GM12875 (cell line): ENCODE data around the gene POFUT2.

ENCODE experiments used
- H3K4me3 ChIP-seq: one replicate; pipeline ENCODE4 v1.5.1; 2011; ENCODE audit warnings: low read depth, low read length, control low read depth
- TF ChIP-seq, protein P1 (sequence below): IDR thresholded peaks from 2 replicates; pipeline ENCODE4 v1.5.1; 2011; ENCODE audit warnings: low read depth, mild to moderate bottlenecking, control low read depth, inconsistent platforms, low read length, moderate library complexity, borderline replicate concordance; ENCODE audit not compliant: insufficient read depth

The POFUT2 gene

DNA sequence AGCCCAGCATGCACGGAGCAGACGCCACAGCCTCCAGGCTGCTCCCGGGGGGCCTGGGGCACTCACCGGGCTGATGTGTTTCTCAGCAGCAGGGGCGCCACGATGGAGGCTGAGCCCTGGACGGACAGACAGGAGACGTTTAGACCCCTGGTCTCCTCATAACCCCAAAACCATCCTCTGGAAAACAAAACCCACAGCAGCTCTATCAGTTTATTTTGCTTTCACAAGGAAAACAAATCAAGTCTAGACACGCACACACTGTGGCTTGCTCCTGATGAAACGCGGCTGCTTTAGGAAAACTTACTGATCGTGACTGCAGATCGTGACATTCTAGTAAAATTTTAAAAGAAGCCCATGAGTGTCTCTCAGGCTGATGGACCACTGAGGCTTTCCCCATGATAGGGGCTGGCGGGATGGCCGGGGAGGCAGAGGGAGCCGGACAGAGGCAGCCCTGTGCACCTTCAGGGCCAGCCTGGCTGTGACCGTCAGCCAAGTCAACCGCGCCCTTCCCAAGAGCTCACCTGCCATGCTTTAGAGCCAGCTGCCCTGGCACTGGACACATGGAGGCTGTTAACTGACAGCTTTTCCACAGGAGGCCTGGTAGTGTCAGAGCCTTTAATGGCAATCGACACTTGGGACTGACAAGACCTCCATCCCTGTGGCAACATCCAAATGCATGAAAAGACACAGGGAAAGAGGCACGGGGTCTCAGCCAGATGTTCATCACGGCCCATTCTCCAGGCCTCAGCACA is 5.2 kb downstream of the POFUT2 start:
- no peak overlapping the region for H3K4me3 ChIP-seq
- TF ChIP-seq, protein P1, sequence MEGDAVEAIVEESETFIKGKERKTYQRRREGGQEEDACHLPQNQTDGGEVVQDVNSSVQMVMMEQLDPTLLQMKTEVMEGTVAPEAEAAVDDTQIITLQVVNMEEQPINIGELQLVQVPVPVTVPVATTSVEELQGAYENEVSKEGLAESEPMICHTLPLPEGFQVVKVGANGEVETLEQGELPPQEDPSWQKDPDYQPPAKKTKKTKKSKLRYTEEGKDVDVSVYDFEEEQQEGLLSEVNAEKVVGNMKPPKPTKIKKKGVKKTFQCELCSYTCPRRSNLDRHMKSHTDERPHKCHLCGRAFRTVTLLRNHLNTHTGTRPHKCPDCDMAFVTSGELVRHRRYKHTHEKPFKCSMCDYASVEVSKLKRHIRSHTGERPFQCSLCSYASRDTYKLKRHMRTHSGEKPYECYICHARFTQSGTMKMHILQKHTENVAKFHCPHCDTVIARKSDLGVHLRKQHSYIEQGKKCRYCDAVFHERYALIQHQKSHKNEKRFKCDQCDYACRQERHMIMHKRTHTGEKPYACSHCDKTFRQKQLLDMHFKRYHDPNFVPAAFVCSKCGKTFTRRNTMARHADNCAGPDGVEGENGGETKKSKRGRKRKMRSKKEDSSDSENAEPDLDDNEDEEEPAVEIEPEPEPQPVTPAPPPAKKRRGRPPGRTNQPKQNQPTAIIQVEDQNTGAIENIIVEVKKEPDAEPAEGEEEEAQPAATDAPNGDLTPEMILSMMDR, result no peak

DNA sequence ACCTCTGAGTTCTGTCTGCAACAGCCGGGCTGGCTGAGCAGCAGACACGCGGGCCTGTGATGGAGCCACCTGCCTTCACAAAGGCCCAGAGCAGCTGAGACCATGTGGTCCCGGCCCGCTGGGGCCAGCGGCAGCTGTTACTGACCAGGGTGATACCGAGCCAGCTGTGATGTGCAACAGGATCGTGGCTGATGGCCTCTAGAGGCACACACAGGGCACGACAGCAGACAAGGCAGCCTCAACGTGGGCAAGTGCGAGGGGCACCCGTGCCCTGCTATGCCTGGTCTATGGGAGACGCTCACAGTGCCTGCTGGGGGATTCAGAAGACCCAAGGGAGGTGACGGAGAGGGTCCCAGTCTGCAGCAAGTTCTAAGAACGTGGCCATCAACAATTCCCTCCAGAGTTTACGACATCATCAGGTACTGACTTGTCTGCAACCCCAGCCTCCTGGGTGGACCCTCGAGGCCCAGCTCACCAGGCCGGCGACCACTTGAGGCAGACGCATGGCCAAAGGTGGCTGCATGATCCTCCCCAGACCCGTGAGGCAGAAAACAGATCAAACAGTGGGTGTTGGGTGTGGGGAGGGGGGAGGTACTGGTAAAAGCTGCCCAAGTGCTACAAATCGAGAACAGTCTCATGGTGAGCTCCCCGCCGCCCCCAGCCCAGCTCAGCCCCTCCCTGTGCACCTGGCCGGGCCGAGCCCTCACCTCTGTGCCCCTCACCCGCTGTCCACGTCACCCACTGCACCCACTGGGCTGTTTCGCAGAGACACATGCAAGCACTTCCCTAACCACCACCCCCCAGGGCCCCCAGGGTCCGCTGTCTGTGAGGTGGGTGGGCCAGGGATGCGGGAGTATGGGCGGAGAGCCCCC is 6.0 kb downstream of the POFUT2 start:
- no peak overlapping the region for H3K4me3 ChIP-seq
- TF ChIP-seq, protein P1, result no peak

DNA sequence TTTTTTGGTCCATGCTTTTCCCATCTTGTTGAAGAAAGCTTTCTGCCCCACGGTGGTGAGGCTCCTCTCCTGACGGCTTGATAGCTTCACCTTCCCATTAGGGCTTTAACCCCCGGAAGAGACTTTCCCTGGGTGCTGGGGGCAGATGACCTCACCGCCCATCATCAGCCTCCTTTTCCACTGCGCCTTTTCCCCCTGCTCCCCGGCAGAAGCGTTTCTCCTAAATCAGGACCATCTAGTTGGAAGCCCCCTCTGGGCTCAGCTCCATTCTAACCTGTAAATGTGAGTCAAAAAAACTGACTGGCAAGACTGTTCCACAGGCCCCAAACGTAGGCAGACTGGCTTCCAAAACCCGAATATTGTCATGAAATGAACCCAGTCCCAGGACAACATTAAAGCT is 6.7 kb downstream of the POFUT2 start:
- TF ChIP-seq, protein P1, result no peak
- no peak overlapping the region for H3K4me3 ChIP-seq

DNA sequence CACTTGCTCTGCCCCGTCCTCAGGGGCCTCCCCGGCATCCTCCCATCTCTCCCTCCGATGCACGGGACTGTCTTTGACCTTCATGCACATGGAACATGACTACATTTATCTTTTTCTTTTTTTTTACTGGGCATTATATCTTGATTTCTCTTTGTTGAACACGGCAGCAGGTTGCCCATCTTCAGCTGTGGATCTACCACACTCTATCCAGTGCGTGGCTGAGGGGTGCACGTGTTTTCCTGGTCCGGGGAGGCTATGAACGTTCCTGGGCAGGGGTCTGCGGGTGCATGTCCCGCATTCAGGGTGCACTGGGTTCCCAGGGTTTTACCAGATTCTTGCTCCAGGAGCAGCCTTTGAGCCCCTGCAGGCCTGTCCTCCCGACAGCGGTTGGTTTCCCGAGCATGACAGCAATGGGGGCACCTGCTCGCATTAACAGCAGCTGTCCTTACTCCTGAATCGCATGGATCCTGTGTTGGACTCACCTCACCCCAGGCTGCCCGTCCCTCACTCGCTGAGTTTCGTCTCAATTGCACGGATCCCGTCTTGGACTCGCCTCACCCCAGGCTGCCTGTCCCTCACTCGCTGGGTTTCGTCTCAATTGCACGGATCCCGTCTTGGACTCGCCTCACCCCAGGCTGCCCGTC is 7.4 kb downstream of the POFUT2 start:
- no peak overlapping the region for H3K4me3 ChIP-seq
- TF ChIP-seq, protein P1, result no peak

DNA sequence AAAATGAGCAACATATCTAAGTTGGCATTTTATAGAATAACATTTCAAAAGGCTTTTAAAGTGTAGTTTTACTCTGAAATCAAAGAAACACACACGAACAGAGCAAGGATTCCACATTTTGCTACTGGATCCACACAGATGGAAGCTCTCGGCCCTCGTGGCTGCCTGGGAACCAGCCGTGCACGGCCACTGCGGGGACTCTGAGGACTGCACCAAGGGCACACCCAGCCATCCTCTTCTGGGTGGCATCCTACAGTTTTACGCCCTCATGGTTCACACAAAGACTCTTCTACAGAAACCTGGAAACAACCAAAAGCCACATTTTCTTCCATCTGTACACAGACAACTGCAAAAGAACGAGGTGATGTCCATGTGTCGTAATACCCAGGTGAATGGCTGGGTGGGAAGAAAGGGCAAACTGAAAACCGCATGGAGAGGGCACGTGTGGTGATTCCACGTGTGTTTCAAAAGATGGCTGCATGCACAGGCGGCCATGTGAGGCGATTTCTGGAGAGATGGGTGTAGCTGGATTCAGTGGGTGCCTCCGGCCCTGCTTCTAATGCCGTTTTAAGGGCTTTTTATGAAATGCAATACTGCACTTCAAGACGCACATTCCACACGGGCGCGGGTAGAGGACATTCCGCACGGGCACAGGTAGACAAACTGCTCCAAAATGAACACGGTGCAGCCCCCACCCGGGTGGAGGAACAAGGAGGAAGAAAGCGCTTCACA is 8.1 kb downstream of the POFUT2 start:
- TF ChIP-seq, protein P1, result no peak
- no peak overlapping the region for H3K4me3 ChIP-seq

DNA sequence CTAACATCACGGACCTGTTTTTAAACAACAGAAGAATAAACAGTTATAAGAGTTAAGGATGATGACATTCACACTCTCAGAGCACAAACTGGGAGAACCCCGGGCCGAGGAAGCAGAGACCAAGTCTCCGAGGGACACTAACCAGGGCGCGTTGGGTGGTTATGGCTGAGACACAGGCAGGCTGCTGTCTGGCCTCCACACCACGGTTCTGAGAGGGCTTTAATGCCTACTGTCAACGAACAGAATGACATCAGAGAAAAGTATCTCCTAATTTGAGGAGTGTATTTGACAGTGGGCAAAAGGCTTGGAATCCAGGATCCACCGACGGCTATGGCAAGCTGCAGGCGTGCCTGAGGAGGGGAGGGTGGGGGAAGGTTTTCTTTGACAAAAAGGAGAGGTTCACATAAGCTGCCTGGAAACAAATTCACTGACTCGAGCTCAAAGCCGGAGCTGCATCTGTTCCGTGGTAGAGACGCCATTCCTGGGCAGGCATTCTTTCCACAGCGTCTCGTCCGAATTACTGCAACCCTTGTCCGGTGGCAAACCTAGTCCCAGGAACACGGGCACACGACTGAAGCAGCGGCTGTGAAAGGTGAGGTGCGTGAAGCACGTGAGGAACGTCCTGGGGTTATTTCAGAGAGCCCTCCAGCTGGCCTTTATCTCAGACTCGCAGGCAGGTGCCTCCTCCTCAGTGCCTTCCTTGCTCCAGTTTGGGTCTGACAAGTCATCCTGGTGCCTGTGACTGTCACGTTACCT is 9.4 kb downstream of the POFUT2 start:
- TF ChIP-seq, protein P1, result no peak
- no peak overlapping the region for H3K4me3 ChIP-seq
